CD4-positive, alpha-beta T cell treated with Interferon alpha-2 for 1 hour (primary cell): ENCODE measurements around the gene ILF3.

Experiments used
- DNase-seq, 2 donors: peaks; one replicate each; pipeline ENCODE4 v3.0.0-alpha.2; 2020 to 2022

ILF3 gene

DNA sequence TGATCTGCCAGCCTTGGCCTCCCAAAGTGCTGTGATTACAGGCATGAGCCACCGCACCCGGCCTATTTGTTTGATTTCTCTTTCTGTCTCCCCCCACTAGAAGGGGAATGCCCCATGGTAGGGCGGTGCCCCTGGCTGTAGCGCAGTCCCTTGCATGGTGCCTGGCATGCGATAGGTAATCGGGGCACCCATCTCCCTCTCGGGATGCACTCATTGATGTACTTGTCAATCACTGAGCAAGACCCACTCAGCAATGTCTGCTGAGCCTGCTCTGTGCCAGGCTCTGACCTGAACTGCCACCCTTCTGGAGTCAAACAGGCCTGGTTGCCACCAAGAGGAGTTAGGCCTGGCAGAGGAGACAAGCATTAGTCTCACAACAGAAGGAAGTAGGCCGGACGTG is 83.6 kb downstream of the ILF3 start:
- DNase-seq = no peak

DNA sequence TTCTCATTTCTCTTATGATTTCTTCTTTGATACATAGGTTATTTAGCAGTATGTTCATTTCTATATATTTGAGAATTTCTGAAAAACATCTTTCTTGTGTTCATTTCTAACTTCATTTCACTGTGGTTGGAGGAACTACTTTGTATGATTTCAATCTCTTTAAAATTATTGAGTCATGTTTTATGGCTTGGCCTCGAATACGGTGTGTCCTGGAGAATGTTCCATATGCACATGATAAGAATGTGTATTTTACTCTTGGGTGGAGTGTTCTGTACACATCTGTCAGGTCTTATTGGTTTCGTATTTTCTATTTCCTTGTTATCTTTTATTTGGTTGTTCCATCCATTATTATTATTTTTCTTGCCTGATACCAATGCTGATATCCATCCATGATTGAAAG is 86.7 kb downstream of the ILF3 start:
- no peak for DNase-seq
